GM12873 (cell line): ENCODE results near the gene CFAP410.

Experiments
- CTCF ChIP-seq: IDR thresholded peaks from 2 replicates; pipeline ENCODE4 v1.5.1; 2012; ENCODE audit warnings: low read depth, mild to moderate bottlenecking, moderate library complexity, low read length, control low read depth; ENCODE audit not compliant: insufficient read depth; ENCODE audit errors: missing control alignments

Gene CFAP410

GRCh38 chr21:44374601-44375280 lies 35.6 kb upstream of the CFAP410 start:
- TF ChIP-seq CTCF = no peak

GRCh38 chr21:44372616-44373015 lies 33.4 kb upstream of the CFAP410 start:
- TF ChIP-seq CTCF = no peak

GRCh38 chr21:44371596-44371995 lies 32.4 kb upstream of the CFAP410 start:
- no peak for TF ChIP-seq CTCF

GRCh38 chr21:44370786-44371410 lies 31.7 kb upstream of the CFAP410 start:
- TF ChIP-seq CTCF = no peak

GRCh38 chr21:44370027-44370735 lies 31.0 kb upstream of the CFAP410 start:
- no peak for TF ChIP-seq CTCF

GRCh38 chr21:44368711-44369446 lies 29.7 kb upstream of the CFAP410 start:
- no peak for TF ChIP-seq CTCF
